Osteocyte (in vitro differentiated cells): ENCODE measurements around the gene PRORP. TPM values are rescaled to one million over a fixed set of nuclear protein-coding genes. Genes with fewer than 3 reads are reported as not detected.
A peak's percentile ranks its signal among the peaks of the same experiment; 100 is the strongest.
"Not testable (repeated sequence)": the region's sequence is repeated elsewhere in the genome, so short reads cannot be mapped to it uniquely, and the experiment has no call there.

Source experiments
- DNase-seq: peaks from one replicate; pipeline ENCODE4 v3.0.0; 2021; ENCODE audit warnings: mixed read lengths; ENCODE audit not compliant: unreplicated experiment; ENCODE audit errors: extremely low spot score
- H3K27ac Mint-ChIP-seq: one replicate; pipeline ENCODE4 v1.8.0; 2021; ENCODE audit warnings: mild to moderate bottlenecking, mixed read lengths; ENCODE audit not compliant: unreplicated experiment
- H3K27me3 Mint-ChIP-seq: one replicate; pipeline ENCODE4 v1.8.0; 2021; ENCODE audit warnings: mixed read lengths; ENCODE audit not compliant: unreplicated experiment
- H3K36me3 Mint-ChIP-seq: one replicate; pipeline ENCODE4 v1.8.0; 2021; ENCODE audit warnings: mixed read lengths; ENCODE audit not compliant: unreplicated experiment
- H3K4me1 Mint-ChIP-seq: one replicate; pipeline ENCODE4 v1.8.0; 2021; ENCODE audit warnings: mixed read lengths; ENCODE audit not compliant: unreplicated experiment
- H3K4me3 Mint-ChIP-seq: one replicate; pipeline ENCODE4 v1.8.0; 2021; ENCODE audit warnings: mild to moderate bottlenecking, moderate library complexity, mixed read lengths; ENCODE audit not compliant: unreplicated experiment
- H3K9me3 Mint-ChIP-seq: one replicate; pipeline ENCODE4 v1.8.0; 2021; ENCODE audit warnings: mixed read lengths; ENCODE audit not compliant: unreplicated experiment
- total RNA-seq: library from RNA; stranded (reverse); gene quantifications from 2 replicates; pipeline ENCODE4 v1.2.1, GENCODE V29; 2021
- TF ChIP-seq, protein P1 (sequence below): fragments of 200-600 bp; sonication (generic); IDR thresholded peaks from 2 replicates; pipeline ENCODE4 v1.5.0; 2021; ENCODE audit warnings: antibody characterized with exemption, mild to moderate bottlenecking, moderate library complexity

The PRORP gene
- total RNA-seq, 1 donor from 2014 or later, result 31.1 TPM

DNA sequence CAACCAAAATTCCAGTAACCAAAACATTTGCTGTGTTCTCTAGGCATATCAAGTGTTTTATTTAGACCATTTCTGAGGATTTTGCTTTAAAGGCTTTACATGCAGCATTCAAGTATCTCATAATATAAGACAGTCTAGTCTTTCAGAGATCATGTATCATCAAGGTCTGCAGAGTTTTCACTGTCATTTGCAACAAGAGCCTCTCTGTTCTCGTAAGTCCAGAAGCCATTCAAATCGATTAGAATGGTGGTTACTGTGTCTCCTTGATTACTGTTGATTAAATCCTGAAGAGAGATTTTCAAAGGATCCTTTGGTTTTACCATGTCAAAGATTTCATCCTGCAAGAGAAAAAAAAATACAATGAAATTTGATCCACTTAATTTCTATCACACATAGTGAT is 36.9 kb upstream of the PRORP start:
- TF ChIP-seq, protein P1, sequence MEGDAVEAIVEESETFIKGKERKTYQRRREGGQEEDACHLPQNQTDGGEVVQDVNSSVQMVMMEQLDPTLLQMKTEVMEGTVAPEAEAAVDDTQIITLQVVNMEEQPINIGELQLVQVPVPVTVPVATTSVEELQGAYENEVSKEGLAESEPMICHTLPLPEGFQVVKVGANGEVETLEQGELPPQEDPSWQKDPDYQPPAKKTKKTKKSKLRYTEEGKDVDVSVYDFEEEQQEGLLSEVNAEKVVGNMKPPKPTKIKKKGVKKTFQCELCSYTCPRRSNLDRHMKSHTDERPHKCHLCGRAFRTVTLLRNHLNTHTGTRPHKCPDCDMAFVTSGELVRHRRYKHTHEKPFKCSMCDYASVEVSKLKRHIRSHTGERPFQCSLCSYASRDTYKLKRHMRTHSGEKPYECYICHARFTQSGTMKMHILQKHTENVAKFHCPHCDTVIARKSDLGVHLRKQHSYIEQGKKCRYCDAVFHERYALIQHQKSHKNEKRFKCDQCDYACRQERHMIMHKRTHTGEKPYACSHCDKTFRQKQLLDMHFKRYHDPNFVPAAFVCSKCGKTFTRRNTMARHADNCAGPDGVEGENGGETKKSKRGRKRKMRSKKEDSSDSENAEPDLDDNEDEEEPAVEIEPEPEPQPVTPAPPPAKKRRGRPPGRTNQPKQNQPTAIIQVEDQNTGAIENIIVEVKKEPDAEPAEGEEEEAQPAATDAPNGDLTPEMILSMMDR, result no peak
- H3K4me3 Mint-ChIP-seq, result no peak overlapping the region
- H3K27me3 Mint-ChIP-seq, result no peaks in the 10 kb centered on the region
- H3K36me3 Mint-ChIP-seq, result peaks cover 49% of the 10 kb centered on the region
- no peaks in the 10 kb centered on the region for H3K9me3 Mint-ChIP-seq
- DNase-seq, result no peak
- no peak overlapping the region for H3K27ac Mint-ChIP-seq
- no peaks in the 10 kb centered on the region for H3K4me1 Mint-ChIP-seq

DNA sequence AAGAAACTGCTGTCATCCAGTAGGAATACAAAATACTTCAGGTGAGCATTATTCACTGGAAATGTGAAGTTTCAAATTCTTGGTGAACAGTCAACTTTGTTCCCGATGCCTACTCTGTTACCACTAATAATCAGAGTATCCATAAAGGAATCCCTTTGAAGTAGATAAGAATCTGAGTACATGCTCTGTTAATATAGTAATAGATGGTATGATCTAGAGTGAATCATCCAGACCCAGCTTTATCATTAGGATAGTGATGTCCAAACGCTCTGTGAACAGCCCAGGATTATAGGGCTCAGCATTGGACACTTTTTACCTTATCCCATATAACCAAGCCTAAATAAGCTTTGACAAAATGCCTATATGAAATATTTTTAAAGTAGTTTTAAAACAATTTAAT is 33.8 kb upstream of the PRORP start:
- H3K36me3 Mint-ChIP-seq, result peaks cover 50% of the 10 kb centered on the region
- no peak for DNase-seq
- H3K9me3 Mint-ChIP-seq, result no peaks in the 10 kb centered on the region
- no peak overlapping the region for H3K27ac Mint-ChIP-seq
- no peak overlapping the region for H3K4me3 Mint-ChIP-seq
- H3K27me3 Mint-ChIP-seq, result no peaks in the 10 kb centered on the region
- no peaks in the 10 kb centered on the region for H3K4me1 Mint-ChIP-seq
- TF ChIP-seq, protein P1, result no peak

DNA sequence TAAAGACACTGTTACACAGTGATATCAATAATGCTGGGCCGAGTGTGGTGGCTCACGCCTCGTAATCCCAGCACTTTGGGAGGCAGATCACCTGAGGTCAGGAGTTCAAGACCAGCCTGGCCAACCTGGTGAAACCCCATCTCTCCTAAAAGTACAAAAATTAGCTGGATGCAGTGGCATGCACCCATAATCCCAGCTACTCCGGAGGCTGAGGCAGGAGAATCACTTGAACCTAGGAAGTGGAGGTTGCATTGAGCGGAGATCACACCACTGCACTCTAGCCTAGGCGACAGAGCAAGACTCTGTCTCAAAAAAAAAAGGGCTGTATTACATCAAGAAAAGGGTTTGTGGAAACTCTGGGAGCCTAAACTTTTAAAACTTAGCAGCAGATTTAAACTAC is 27.7 kb upstream of the PRORP start:
- not testable (repeated sequence) for H3K27me3 Mint-ChIP-seq, H3K27ac Mint-ChIP-seq, H3K4me3 Mint-ChIP-seq, H3K9me3 Mint-ChIP-seq, DNase-seq, H3K4me1 Mint-ChIP-seq
- H3K36me3 Mint-ChIP-seq, result peaks cover 43% of the 10 kb centered on the region

DNA sequence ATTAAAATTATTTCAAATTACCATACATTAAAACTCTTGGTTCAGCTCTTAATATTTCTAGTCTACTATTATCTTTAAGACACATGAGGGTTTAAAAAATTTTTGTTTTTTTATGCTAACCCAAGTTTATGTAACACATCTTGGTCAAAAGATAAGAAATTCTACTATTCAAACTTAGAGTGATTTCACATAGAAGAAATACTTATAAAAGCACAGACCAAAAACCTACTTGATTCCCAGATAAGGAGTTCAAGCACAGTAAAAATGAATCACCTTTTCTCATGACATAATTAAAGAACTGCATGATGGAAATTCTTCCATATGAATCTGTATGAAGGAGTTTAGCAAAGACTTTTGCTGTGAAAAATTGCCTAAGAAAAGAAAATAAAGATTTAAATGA is 14.5 kb upstream of the PRORP start:
- Mint-ChIP-seq H3K9me3 (no peaks in the 10 kb centered on the region), H3K27me3 (no peaks in the 10 kb centered on the region), H3K4me3 (no peak overlapping the region), H3K36me3 (peaks cover 53% of the 10 kb centered on the region), H3K27ac (no peak overlapping the region), H3K4me1 (no peaks in the 10 kb centered on the region)
- no peak for DNase-seq
- TF ChIP-seq, protein P1, result no peak

DNA sequence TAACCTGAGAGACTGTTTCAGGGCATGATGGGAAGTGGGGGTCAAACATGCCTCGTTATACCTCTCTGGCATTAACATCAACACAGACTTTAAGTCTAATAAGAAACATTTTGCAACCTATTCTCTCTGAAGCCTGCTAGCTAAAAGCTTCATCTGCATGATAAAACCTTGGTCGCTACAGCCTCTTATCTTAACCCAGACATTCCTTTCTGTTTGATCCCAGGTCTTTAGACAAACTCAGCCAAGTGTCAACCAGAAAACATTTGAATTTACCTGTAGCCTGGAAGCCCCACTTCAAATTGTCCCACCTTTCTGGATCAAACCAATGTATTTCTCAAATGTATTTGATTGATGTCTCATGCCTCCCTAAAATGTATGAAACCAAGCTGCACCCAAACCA is 9.7 kb upstream of the PRORP start:
- no peak overlapping the region for H3K4me3 Mint-ChIP-seq

More for the DNA sequence above, 9.7 kb upstream of the PRORP start:
- H3K36me3 Mint-ChIP-seq, result peaks cover 51% of the 10 kb centered on the region
- no peak for DNase-seq
- H3K27me3 Mint-ChIP-seq, result no peaks in the 10 kb centered on the region
- H3K27ac Mint-ChIP-seq, result peak overlapping the region; percentile 29
- TF ChIP-seq, protein P1, result no peak
- peaks cover 3% of the 10 kb centered on the region for H3K4me1 Mint-ChIP-seq
- no peaks in the 10 kb centered on the region for H3K9me3 Mint-ChIP-seq
